GM12801 (cell line): ENCODE data around the gene YTHDF1.

Experiments used
- TF ChIP-seq, protein P1 (sequence below): IDR thresholded peaks from one replicate; pipeline ENCODE4 v1.5.1; 2011; ENCODE audit warnings: control low read depth; ENCODE audit not compliant: insufficient read length; ENCODE audit errors: extremely low read depth

YTHDF1 gene

DNA sequence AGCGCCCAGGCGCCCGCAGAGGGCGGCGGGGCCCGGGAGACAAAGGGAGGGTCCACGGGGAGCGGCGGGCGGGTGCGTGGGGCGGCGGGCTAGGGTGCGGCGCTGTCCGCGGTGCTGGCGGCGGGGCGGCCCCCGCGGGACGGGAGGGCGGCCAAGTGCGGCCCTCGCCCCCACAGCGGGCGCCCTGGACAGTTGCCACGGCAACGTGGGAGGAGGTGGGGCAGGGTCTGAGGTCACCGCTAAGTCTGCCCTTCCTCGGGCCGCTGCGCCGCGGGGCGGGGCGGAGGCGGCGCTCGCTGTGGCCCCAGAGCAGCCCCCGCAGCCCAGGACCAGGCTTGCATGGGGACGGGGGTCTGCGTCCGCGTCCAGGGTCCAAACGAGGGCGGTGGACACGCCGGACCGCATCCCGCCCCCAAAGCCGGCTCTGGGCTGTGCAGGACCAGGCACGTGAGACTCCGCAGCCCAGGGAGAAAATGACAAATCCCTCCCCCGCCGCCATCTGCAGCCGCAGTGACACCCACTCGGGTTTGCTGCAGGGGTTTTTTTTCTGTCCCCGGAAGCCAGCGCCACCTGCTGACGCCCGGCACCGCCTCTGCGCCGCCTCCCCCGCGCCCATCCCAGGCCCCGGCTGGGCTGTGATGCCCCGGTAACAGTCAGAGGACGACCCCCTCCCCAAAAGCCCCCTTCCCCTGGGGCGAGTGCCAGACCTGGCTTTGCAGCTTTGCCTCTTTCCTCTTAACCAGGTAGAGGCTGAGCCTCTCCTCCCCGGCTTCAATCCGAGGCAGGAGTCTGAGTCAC is 36.8 kb downstream of the YTHDF1 start:
- TF ChIP-seq, protein P1, sequence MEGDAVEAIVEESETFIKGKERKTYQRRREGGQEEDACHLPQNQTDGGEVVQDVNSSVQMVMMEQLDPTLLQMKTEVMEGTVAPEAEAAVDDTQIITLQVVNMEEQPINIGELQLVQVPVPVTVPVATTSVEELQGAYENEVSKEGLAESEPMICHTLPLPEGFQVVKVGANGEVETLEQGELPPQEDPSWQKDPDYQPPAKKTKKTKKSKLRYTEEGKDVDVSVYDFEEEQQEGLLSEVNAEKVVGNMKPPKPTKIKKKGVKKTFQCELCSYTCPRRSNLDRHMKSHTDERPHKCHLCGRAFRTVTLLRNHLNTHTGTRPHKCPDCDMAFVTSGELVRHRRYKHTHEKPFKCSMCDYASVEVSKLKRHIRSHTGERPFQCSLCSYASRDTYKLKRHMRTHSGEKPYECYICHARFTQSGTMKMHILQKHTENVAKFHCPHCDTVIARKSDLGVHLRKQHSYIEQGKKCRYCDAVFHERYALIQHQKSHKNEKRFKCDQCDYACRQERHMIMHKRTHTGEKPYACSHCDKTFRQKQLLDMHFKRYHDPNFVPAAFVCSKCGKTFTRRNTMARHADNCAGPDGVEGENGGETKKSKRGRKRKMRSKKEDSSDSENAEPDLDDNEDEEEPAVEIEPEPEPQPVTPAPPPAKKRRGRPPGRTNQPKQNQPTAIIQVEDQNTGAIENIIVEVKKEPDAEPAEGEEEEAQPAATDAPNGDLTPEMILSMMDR, result no peak

- TF ChIP-seq, protein P1, result no peak
Measured at GRCh38 chr20:63178446-63178820, 37.5 kb downstream of the YTHDF1 start.

DNA sequence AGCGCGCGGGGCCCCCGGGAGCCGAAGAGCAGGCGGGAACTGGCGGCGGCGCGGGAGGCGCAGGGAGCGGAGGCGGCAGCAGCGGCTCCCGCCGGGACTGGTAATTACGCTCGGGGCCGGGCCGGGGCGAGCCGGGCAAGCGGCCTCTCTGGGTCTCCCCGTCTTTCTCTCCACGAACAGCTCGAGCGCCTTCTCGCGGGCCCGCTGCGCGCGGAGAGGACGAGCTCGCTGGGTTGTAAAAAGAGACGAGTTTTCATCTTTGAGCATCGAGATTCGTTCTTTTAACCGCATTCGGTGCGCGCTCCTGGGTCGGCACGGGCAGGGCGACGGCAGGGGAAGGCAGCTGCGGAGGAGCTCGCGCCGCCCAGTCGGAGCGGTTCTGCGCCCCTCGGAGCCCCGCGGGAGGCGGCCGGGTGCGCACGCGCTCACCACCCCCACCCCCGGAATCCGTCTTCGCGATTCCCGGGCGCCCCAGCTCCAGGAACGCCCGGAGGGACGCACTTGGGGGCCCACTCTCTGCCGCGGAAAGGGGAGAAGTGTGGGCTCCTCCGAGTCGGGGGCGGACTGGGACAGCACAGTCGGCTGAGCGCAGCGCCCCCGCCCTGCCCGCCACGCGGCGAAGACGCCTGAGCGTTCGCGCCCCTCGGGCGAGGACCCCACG is 38.0 kb downstream of the YTHDF1 start:
- TF ChIP-seq, protein P1, result no peak

DNA sequence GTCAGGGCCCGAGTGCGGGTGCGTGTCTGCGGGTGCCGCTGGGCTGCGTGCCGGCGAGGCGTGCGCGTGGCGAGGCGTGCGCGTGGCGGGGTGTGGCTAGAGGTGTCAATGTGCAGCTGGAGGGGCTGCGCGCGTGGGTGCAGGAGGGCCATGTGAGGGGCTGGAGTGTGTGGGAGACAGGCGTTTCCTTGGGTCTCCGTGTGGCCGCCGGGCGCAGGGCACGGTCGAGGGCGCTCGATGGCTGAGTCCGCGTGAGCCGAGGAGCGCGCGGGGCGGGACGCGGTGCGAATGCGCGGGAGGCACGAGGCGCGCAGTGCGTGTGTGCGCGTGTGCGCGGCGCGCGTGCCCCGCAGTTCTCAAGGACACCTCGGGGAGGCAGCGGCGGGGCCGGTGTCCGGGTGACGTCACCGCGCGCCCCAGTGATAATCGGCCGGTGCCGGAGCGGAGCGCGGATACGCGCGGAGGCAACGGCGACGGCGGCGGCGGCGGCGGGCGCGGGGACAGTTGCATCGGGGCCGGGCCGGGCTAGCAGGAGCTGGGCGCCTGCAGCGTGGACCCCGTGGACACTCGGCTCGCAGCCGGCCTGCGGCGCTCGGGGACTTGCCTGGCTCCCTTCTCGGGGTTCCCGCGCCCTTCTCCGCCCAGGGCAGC is 38.7 kb downstream of the YTHDF1 start:
- TF ChIP-seq, protein P1, result no peak

GRCh38 chr20:63176427-63177133 is 39.4 kb downstream of the YTHDF1 start:
- TF ChIP-seq, protein P1, result no peak

DNA sequence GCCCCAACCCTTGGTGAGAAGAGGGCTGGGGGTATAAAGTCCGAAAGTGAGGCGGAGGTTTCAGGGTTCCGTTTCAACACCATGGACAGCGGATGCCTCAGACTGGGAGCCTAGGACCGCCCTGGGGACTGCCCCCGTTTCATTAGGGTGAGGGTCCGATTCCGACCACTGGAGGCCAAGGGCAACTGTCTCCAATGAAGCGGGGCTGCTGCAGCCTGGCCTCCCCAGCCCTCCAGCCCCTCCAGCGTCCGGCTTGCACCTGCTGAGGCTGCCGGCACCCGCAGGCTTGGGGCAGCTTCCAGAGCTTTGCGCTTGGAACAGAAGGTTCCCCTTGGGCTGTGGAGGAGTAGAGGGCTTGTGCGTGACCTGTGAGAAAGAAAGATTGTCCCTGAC is 39.9 kb downstream of the YTHDF1 start:
- TF ChIP-seq, protein P1, result no peak
